ENCODE measurements around the gene TNNT1. TPM values are rescaled to one million over a fixed set of nuclear protein-coding genes. Genes with fewer than 3 reads are reported as not detected.

The TNNT1 gene
- polyA plus RNA-seq, 1 donor: 516 TPM

DNA sequence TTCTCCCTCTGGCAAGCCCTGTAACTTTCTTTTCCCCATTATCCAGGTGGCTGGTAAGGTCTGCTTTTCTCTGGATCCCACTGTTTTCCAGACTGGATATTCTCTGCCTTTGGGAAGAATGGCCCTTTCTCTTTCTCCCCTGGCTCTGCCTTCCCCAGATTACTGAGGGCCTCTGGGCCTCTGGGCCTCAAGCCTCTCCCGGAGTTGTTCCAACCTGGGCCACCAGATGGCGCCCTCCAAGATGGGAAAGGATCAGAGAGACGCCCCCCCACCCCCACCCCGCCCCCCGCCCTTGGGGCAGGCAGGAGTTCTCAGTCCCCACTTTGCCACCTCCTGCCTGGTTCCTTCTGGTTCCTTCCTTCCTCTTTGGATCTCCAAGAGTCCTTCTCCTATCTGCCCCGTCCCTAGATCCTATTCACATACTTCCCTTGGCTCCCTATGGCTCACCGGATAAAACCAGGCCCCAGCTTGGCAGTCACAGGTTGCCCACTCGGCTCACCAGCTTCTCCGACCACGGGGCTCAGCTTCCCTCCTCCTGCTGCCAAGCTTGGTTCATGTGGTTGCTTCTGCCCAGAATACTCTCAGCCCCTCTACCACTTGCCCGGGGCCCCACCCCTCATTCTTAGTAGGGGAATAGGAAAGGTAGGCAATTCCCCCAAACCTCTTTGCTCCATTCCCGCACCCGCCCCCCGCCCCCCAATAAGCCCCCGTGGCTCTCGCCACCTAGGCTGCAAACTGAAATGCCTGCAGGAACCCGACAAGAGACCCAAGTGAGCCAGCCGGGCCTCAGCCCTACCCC, 60.3 kb downstream of the TNNT1 start:
- peak; percentile 51 for DNase-seq

- DNase-seq: no peak
These were observed 61.0 kb downstream of the TNNT1 start for GRCh38 chr19:55088021-55088451.

- DNase-seq: peak; percentile 42
These were observed 61.5 kb downstream of the TNNT1 start for GRCh38 chr19:55087542-55087901.

DNA sequence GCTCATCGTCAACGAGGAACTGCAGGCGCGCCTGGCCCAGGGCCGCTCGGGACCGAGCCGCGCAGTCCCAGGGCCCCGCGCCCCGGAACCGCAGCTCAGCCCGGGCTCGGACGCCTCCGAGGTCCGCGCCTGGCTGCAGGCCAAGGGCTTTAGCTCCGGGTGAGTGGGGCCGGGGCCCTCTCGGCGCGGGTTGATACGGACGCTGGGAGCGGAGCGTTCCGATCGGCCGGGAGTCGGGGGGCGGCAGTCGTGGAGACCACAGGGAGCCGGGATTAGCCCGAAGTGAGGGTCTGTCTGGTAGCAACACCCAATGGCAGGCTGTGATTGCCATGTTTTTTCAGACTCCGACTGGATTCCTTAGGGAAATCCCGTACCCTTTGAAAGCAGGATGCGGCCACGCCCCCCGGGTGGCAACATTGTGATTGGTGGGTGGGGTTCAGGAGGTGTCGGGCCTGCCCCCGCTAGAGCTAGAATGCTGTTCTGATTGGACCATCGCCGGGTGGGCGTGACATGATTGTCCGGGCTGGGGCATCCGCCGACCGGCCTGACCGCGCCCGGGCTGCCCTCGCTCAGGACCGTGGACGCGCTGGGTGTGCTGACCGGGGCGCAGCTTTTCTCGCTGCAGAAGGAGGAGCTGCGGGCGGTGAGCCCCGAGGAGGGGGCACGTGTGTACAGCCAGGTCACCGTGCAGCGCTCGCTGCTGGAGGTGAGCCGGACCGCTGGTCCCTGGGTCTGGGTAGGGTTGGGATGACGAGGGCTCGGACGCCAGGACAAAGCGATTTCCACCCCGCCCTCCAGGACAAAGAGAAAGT, 62.1 kb downstream of the TNNT1 start:
- DNase-seq: peak; percentile 79

DNA sequence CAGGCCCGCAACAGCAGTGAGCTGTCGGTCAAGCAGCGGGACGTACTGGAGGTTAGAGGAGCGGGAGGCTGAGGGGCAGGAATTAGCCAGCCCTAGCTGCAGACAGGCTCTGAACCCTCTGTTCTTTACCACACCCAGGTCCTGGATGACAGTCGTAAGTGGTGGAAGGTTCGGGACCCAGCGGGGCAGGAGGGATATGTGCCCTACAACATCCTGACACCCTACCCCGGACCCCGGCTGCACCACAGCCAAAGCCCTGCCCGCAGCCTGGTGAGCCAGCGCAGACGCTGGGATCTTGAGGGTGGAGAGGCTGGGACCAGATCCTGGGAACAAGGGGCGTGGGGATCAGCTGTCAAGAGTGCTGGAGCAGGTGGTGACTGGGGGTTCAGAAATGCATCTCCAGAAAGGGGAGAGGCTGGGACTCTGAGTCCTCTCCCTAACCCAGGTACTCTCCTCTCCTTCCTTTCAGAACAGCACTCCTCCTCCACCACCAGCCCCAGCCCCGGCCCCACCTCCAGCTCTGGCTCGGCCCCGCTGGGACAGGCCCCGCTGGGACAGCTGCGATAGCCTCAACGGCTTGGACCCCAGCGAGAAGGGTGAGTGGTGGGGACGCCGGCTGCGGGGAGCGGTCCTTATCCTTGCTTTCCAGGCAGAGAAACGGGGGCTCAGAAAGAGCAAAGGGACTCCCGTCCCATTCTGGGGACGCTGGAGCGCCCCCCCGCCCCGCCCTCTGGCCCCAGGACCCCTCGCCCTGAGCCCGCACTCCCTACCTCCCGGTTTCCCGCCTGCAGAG, 62.9 kb downstream of the TNNT1 start:
- no peak for DNase-seq

- DNase-seq: no peak
These were observed 64.6 kb downstream of the TNNT1 start for GRCh38 chr19:55084416-55084815.

DNA sequence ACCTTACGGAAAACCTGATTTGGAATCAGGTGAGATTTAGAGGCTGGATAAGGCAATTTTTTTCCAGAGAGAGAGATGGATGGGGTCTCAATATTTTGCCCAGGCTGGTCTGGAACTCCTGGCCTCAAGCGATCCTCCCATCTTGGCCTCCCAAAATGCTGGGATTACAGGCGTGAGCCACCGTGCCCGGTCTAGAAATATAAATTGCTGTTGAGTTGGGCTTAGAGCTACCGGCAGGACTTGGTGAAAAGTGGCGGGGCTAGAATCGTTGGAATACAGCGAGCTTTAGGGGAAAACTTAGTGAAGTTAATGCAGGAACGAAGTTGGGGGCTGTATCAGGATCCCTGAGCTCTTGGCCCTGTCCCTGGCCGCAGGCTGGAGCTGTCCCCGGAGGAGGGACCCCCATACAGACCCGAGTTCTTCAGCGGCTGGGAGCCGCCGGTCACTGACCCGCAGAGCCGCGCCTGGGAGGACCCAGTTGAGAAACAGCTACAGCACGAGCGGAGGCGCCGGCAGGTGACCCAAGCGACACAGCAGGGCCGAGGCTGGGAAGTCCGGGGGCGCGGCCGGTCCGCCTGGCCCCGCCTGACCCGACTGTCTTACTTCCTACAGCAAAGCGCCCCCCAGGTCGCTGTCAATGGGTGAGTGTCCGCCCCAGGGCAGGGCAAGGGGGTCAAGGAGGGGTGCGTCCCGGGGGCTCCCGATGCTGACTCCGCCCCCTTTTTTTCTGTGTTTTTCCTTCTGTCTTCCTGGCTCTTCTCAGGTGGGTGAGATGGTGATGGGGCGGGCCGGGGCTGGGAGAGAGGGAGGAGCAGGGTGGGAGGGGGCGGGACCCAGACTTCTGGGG, 65.8 kb downstream of the TNNT1 start:
- DNase-seq: no peak

Other genes with a start within 250 kb of the TNNT1 start
- gene NCR1, start 243.1 kb downstream of the TNNT1 start, polyA plus RNA-seq (ENCODE audit: insufficient read length): 0.35 TPM
- not detected for gene NLRP7, start 201.7 kb downstream of the TNNT1 start, polyA plus RNA-seq (ENCODE audit: insufficient read length)
- 0.59 TPM for gene NLRP2, start 182.8 kb downstream of the TNNT1 start, polyA plus RNA-seq (ENCODE audit: insufficient read length)
- 0.15 TPM for gene GP6, start 110.9 kb downstream of the TNNT1 start, polyA plus RNA-seq (ENCODE audit: insufficient read length)
- 14.5 TPM for gene RDH13, start 86.1 kb downstream of the TNNT1 start, polyA plus RNA-seq (ENCODE audit: insufficient read length)
- 2.6 TPM for gene EPS8L1, start 73.3 kb downstream of the TNNT1 start, polyA plus RNA-seq (ENCODE audit: insufficient read length)
- 74.0 TPM for gene PPP1R12C, start 31.6 kb downstream of the TNNT1 start, polyA plus RNA-seq (ENCODE audit: insufficient read length)
- 1.9 TPM for gene TNNI3, start 8.5 kb upstream of the TNNT1 start, polyA plus RNA-seq (ENCODE audit: insufficient read length)
- 1.2 TPM for gene DNAAF3, start 17.4 kb upstream of the TNNT1 start, polyA plus RNA-seq (ENCODE audit: insufficient read length)
- 0.13 TPM for gene SYT5, start 31.1 kb upstream of the TNNT1 start, polyA plus RNA-seq (ENCODE audit: insufficient read length)
- 0.27 TPM for gene PTPRH, start 60.3 kb upstream of the TNNT1 start, polyA plus RNA-seq (ENCODE audit: insufficient read length)
- 2.6 TPM for gene TMEM86B, start 79.6 kb upstream of the TNNT1 start, polyA plus RNA-seq (ENCODE audit: insufficient read length)
- 31.5 TPM for gene PPP6R1, start 109.8 kb upstream of the TNNT1 start, polyA plus RNA-seq (ENCODE audit: insufficient read length)
- gene HSPBP1, start 130.9 kb upstream of the TNNT1 start, polyA plus RNA-seq (ENCODE audit: insufficient read length): 30.6 TPM
- 5.8 TPM for gene BRSK1, start 134.8 kb upstream of the TNNT1 start, polyA plus RNA-seq (ENCODE audit: insufficient read length)
- 1.3 TPM for gene TMEM150B, start 176.1 kb upstream of the TNNT1 start, polyA plus RNA-seq (ENCODE audit: insufficient read length)
- gene KMT5C, start 190.7 kb upstream of the TNNT1 start, polyA plus RNA-seq (ENCODE audit: insufficient read length): 26.8 TPM
- 0.65 TPM for gene COX6B2, start 205.5 kb upstream of the TNNT1 start, polyA plus RNA-seq (ENCODE audit: insufficient read length)
- gene GARIN5B, start 214.1 kb upstream of the TNNT1 start, polyA plus RNA-seq (ENCODE audit: insufficient read length): not detected
- 0.25 TPM for gene IL11, start 221.3 kb upstream of the TNNT1 start, polyA plus RNA-seq (ENCODE audit: insufficient read length)
- gene TMEM190, start 227.6 kb upstream of the TNNT1 start, polyA plus RNA-seq (ENCODE audit: insufficient read length): not detected
- gene TMEM238, start 235.1 kb upstream of the TNNT1 start, polyA plus RNA-seq (ENCODE audit: insufficient read length): 0.32 TPM
- 1,898 TPM for gene RPL28, start 236.7 kb upstream of the TNNT1 start, polyA plus RNA-seq (ENCODE audit: insufficient read length)

Measured in hindlimb muscle (tissue), 1 donor.